Activated CD8-positive, alpha-beta memory T cell treated with anti-CD3 and anti-CD28 coated beads for 48 hours (primary cell): ENCODE results near the gene PXMP2.

Experiments
- DNase-seq, 3 experiments: peaks; one replicate each; pipeline ENCODE4 v3.0.0-alpha.2; 2020; ENCODE audit warnings: low read depth in 2 of 3, low spot score in 2 of 3

PXMP2 gene

DNA sequence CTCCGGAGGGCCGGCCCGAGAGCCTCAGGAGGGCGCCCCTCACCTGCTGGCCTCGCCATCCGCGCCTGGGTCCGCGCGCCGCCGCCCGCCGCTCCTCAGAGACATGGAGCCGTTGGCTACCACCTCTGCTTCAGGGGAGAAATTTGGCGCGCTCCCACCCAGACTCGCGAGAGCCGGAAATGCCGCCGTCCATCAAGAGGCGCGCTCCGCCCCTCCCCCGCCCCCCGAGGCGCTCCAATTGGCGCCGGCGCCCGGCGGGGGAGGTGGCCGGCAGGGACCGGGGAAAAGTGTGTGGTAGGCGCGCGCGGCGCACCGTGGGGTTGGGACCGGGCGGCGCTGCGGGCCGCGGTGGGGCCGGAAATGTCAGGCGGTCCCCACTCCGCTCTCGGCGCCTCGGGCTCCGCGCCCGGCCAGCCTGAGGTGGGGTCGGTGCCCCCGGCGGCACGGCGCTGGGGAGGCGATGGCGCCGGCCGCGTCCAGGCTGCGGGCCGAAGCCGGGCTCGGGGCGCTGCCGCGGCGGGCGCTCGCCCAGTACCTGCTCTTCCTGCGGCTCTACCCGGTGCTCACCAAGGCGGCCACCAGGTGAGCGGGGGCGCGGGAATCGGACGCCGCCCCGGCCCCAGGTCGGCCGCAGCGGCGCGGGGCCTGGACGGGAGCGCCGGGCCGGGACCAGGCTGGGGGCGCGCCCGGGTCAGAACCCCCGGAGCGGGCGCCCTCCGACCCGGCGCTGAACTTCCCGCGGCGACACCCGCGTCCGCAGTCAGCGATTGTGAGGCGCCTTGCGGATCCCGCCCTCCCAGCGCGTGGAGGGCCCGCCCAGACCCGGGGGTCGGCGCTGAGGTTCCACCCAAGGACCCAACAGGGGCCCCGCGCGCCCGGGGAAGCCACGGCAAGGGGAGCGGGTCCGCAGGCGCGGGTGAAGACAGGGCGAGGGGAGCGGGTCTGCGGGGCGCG lies at the start of gene PXMP2, which contains the start of gene POLE:
Gene PXMP2 (plus strand): TSS at position 377 of the 954 bp plus-strand sequence. CDS start 84 bp downstream, at position 461.
Gene POLE (minus strand): TSS at position 132 of the 954 bp plus-strand sequence. CDS start 27 bp downstream, at position 105.
- peak; percentile 89 to 93 (median 91) for DNase-seq

DNA sequence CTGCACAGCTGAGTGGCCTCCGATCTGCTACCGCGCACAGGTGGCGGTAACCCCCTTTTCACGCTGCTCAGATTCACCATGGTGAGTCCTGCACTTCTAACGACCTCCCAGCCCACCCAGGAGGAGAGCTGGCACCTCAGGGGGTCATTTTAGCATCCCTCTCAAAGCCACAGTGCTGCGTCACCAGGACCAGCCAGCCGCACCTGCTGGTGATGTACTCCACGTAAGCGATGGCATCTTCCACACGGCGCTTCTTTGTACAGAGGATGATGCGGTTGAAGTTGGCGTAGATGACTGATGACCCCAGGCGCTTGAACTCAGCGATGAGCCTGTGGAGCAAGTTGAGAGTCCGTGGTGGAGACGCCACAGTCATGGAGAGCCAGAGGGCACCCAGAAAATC lies 49.6 kb upstream of the PXMP2 start:
- DNase-seq: no peak

DNA sequence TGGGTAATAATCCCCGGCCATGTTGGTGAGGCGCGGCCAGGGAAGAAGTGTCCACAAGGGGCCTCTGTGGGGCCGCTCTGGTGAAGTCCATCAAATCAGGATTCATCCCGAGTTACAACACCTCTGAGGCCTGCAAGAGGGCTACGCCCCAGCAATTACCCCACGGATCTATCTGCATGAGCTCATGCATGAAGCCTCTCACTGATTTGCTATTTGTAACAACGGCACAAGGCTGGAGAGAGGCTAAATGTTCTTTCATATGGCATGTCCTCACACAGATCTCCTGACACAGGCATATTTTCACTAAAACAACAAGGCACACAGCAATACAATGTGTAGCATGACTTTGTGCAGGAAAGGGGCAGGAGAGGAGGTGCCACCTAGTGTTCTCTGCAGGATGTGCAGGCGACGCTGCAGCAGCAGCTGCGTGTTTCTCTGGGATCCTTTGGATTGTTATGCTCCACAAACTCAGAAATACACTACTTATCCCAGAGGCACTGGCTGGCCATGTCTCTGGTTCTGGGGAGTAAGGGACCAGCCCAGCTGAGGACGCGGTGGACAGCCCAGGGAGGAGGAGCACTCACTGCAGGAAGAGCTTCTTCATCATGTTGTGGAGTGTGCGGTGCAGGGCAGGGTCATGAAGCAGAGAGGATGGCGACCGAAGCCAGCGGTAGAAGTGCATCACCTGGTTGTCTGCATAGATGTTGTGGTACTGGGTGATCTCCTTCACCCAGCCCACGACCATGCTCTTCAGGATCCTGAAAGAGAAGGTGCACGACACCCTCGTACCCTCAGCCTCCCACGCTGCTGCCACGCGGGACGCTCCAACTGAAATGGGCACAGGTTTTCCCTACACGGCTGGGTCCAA lies 48.6 kb upstream of the PXMP2 start:
- no peak for DNase-seq

DNA sequence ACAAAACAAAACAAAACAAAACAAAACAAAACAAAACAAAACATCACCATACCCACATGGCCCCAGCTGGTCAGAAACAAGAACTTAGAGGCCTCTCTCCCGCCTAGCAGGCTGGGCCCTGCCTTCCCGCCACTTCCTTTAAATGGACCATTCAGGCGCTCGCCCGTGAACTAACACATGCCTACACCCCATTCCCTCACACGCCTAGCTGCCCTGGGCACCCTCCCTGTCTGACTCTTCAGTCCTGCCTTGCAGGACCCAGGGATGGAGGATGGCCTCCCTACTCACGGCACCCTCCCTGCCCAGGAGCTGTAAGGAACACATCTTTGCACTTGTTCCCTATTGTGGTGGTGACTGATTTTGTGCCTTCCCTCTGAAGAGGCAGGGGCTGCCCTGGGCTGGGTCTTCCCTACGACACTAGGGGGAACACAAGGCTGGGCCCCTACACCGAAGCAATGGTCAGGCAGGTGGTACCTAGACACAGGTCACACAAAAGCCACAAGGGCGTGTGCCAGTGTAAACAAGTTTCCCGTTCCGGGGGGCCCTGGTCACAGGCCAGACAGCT lies 47.3 kb upstream of the PXMP2 start:
- no peak for DNase-seq

DNA sequence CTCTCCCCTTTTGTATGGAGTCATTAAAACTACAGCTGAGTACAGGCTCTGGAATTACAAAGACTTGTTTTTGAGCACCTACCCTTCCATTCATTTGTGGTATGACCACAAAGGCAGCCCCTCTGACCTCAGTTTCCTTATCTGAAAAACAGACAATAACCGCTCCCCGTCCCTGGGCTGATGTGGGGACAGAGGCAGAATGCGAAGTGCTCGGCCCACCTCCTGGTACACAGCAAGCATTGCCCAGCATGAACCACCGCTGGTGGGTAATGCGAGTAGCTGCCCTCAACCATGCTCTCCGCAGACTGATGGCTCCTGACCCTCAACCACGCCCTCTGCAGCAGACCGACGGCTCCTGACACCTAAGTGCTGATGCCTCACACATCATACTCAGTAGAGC lies 46.5 kb upstream of the PXMP2 start:
- DNase-seq: no peak

DNA sequence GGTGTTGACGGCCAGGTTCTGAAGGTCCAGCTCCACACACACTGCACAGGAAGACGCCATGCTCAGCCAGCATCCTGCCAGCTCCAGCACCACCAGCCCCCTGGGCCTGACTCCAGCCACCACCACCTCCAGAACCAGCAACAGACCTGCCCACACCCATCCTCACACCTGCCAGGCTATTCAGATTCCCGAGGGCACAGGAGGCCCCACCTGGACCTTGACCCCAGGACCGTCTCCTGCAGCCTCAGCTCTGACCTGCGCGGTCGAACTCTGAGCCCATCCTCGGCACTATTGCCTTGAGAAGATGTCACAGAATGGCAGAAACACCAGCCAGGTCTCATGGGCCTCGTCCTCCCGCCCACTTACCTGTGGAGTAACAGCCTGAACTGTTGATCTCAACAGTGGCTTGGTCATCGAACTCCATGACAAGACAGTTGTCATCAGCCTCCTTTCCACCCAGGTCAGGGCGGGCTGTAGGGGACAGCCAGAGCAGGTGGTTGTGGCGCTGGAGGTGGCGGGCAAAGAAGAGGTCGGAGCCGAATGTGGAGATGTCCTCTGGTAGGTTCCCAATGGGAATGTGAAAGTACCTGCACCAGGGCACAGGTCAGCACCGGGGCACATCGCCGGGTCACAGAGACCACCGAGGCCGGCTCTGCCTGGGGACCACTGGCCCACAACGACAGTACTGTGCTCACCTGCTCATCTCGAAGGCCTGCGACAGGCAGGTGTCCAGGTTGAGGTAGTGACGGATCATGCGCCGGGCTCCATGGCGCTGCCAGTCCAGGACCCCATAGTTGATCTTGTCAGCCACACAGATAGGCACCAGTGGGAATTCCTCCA lies 45.4 kb upstream of the PXMP2 start:
- no peak for DNase-seq

DNA sequence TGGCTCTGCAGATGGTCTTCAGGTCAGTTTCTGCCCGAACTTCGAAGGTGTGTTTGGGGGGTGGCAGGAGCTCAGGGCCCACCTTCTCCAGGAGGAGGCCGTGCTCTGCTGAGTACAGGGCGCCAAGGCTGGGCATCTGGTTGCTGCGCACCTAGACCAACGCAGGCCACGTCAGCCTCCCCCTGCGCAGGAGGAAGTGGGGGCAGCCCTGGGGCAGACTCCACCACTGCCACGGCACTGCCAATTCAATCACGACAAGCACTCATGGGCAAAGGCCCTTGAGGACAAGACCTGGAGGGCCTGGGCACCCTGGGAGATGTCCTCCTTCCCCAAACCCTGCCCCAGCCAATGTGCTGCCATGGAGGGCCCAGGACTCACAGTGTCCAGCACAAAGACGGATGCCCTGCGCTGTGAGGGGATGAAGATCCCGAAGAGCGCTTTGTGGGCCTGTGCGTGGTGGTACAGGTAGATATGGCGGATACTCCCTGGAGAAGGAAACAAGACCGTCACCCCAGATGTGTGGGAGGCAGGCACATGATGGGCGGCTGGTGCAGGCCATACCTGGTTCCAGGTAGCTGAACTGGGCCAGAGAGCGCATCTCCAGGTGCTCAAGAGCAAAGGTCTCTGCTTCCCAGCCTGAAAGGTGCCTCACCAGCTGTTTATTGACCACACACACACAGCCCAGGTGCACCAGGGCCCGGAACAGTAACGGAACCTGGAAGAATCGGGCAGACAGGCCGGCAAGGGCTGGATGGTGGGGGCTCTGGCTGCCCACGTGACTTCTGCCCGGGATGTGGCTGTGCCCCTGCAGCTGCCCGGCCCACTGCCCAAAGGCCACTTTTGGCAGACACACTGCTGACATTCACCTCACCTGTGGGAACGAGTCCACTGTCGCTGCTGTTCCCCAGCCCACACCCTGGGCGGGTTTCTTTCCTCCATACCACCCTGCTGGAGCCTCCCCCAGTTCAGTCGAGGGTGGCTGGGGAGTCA lies 44.2 kb upstream of the PXMP2 start:
- no peak for DNase-seq

DNA sequence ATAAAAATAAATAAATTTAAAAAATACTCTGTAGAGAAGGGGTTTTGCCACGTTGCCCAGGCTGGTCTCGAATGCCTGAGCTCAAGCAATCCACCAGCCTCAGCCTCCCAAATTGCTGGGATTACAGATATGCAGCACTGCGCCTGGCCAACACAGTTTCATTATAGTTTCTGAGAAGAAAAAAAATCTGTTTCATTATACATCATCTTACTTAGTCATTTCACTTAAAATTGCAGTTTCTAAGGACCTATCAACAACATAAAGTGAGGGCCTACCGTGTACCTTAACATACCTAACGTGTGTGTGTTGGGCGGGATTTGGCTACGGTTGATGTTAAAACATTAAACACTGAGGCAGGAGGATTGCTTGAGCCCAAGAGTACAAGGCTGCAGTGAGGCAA lies 40.5 kb upstream of the PXMP2 start:
- DNase-seq: no peak

DNA sequence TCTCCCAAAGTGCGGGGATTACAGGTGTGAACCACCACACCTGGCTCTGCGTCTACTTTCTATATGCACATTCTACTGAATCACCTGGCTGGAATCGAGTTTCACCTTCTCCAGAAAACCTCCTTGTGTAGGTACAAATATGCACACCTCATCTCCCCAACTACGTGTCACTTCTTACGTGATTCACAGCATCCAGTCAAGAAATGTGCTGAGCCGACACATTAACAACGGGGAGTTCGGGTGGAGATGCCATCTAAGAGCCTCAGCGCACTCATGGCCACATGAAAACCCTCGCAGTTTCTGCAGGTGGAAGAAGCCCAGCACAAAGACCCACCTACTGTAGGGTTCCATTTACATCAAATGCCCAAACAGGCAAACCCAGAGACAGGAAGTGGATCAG lies 39.5 kb upstream of the PXMP2 start:
- DNase-seq: no peak

DNA sequence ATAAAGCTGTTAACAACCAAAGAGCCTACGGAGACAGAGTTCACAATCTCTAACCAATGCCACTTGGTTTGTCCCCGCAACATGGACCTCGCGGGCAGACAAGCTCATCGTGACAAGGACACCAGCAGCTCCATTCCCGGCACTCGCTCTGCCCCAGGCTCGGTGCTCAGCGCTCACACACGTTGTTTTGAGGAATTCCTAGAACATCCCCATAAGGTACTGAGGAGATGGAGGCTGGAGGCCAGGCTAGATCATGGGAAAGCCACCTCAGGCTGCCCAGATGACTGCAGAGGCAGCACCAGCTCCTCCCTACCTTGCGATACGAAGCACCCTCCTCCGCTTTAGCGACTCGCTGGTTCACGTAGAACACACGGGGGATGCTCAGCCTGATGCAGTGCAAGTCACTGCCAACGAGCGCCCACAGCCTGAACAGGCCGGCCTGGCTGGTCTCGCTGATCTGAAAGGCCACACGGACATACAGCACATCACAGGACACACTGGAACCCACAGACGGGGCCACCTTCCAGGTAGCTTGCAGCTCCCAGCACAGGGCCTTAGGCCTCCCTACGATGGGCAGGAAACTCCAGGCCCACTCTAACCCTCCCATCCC lies 38.7 kb upstream of the PXMP2 start:
- no peak for DNase-seq

DNA sequence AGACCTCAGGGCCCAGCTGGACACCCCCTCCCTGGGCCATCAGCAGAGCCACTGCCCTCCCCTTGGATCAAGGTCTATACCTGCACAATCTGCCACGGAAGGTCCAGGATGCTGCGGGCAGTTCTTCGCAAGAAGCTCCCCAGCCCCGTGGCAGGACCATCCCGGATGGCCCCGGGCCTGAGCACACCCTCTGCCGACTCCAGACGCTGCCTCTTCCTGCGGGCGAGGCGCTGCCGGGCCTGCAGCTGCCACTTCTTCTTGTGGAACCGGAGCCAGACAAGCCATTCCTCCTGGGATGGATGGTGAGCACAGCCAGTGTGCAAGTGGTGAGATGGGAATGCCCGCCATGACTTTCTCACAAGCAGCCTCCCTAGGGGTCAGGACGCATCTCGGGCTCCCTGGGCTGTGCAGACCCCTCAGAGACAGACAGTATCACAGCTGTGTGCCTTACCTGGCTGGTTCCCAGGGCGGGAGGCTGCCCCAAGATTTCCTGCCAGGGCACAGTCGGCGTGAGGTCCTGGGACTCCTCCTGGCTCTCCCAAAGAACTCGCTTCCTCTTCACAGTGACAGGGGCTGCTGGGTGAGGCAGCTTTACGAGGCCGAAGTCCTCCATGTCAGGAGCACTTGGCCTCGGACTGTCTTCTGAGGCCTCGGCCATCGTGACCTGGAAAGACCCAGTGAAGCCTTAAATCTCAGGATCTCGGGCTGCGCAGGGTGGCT lies 38.0 kb upstream of the PXMP2 start:
- DNase-seq: no peak

DNA sequence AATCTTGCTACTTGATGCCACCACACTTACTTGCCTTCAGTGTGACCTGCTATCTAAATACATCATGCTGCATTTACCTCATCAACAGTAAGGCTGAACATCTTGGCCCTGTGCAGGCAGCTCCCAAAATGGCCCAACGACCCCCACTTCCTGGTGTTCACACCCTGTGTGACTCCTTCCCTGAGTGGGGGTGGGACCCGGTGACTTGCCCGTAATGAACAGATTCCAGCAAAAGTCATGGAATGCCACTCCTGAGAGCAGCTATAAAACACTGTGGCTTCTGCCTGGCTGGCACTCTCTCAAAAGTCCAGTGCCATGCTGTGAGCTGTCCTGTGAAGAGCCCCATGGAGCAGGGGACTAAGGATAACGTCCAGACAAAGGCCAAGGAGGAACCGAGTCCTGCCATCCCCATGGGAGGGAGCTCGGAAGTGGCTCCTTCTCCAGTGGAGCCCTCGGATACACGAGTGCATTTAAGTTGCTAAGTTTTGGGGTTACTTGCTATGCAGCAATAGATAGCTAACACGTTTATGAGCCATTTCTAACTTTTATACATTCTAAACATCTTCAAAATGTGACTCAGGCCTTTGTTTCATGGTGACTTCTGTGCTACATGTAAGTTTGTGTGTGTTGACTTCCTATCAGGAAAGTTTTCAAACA lies 35.8 kb upstream of the PXMP2 start:
- no peak for DNase-seq

DNA sequence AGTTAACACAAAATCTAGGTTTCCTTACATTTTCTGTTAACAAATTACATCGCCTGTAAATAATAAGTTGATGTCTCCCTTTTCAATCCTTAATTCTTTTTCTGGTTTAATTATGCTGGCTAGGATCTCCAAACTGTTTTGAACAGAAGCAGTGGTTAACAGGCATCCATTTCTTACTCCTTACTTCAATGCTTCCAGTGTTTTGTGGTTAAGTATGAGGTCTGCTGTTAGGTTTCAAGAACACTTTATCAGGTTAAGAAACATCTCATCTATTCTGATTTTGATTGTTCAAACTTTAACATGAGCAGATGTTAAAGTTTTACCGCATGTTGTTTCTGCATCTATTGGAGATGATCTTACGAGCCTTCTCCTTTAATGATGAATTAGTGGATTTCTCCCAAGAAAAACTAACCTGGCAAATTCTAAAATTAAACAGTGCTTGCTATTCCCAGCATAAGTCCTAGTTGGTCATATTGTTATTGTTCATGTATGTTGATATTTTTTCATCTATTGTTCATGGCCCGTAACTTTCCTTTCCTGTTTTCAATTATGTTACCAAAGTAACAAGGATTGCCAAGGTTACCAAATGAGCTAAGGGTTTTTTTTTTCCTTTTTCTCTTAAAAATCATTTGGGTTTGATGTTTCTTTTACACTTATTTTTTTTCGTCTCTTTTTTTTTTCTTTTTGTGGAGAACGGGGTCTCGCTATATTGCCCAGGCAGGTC lies 33.7 kb upstream of the PXMP2 start:
- DNase-seq: no peak

DNA sequence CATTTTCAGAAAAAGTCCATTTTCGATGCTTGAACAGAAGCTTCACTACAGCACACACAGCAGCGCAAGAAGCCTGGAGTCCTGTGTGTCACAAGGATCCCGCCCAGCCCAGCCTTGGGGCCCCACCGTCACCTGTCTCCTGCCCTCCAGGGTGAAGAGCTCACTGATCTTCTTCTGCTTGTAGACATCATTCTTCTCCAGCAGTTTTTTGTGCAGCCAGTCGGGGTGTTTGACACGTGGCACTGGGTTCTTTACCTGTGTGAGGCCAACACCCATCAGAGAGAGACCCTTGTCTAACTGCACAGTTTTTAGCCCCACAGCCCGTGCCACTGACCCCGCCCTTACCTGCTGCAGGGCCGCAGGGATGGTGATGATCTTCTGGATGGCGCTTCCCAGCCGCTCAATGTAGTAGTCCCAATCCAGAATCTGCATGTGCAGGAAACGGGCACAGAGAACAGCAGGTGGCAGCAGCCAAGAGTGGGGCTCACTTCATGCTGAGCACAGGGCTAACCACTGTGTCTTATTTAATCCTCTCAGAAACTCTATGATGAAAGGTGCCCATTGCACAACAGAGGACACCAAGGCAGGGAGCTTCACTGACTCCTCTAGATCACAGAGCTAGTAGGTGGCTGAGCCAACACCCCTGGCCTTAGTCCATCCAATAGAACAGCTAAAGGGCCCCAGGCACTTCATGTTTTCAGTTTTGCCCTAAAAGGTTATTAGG lies 30.2 kb upstream of the PXMP2 start:
- no peak for DNase-seq

DNA sequence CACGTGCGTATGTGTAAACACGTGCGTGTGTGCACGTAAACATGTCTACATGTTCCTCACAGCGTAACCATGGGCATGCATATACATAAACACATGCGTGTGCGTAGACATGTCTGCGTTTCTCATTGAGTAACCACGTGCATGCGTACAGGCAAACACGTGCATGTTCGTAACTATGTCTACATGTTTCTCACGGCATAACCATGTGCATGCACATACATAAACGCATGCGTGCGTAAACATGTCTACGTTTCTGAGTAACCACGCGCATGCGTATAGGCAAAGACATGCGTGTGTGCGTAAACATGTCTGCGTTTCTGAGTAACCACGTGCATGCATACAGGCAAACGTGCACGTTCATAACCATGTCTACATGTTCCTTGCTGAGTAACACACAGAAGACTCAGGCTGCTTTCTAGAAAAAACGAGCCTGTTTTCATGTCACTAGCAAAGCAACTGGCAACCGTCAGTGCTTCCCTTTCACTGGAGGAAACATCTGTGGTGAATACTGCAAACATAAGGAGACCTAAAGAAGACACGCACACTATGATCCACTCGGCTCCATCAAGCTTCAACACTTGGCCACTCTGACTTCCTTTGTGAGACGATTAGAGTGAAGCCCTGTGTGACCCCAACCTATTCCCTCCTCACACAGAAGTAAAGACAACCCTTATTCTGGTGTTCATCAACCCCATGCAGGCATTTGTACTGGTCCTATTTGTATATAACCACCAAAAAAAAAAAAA lies 29.1 kb upstream of the PXMP2 start:
- DNase-seq: no peak

DNA sequence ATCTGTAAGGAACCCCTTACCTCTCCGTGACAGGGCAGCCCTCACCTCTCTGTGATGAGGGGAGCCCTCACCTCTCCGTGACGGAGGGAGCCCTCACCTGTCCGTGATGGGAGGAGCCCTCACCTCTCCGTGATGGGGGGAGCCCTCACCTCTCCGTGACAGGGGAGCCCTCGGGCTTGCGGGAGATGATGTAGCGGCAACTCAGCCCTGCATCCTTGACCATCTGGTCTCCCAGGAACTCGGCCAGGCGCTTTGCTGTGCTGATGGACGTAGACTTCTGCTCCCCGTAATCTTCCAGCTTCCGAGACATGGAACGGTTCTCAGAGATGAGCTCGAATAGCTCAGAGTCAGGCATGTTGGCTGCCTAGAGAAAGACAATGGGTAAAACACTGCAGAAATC lies 28.2 kb upstream of the PXMP2 start:
- no peak for DNase-seq
